IMR-90 (cell line): ENCODE data around the gene PSORS1C2. TPM values are rescaled to one million over a fixed set of nuclear protein-coding genes. Genes with fewer than 3 reads are reported as not detected.

Experiments
- ATAC-seq: fragments of 200-7000 bp; cut with Tn5 transposase; 2 replicates; pipeline ENCODE4 v1.9.1; 2020; ENCODE audit warnings: low read depth, mild to moderate bottlenecking, moderate library complexity
- BruUV-seq: library from RNA; stranded (reverse); fragments of 400-500 nt; replicated peaks from 2 replicates; lab custom pipeline; 2021; lab: Mats Ljungman, UMichigan
- CTCF ChIA-PET: fragments of 300-600 bp; formaldehyde crosslinking; extraction: SDS; loops from one replicate; lab custom pipeline; 2021; ENCODE audit warnings: antibody characterized with exemption; lab: Yijun Ruan, JAX
- POLR2A ChIA-PET: fragments of 300-600 bp; sonication (Branson Sonifier 250); formaldehyde crosslinking; loops from one replicate; lab custom pipeline; 2022; ENCODE audit warnings: antibody characterized with exemption; ENCODE audit not compliant: unreplicated experiment; lab: Charles Lee
- DNase-seq: peaks from one replicate; pipeline ENCODE4 v3.0.0; 2013
- H2AFZ ChIP-seq: replicated peaks from 2 replicates; pipeline ENCODE3; 2013; ENCODE audit warnings: low read length, mild to moderate bottlenecking; ENCODE audit not compliant: poor library complexity
- H2AK5ac ChIP-seq: 2 replicates; pipeline ENCODE4 v1.6.1; 2013; ENCODE audit warnings: low read depth, low read length, inconsistent platforms
- H2AK9ac ChIP-seq: replicated peaks from 2 replicates; pipeline ENCODE3; 2013; ENCODE audit warnings: mild to moderate bottlenecking, low read depth, low read length, moderate library complexity; ENCODE audit not compliant: poor library complexity
- H2BK120ac ChIP-seq: 2 replicates; pipeline ENCODE4 v1.6.1; 2013; ENCODE audit warnings: low read depth, low read length, inconsistent platforms
- H2BK15ac ChIP-seq: 3 replicates; pipeline ENCODE4 v1.6.1; 2013; ENCODE audit warnings: low read depth, low read length, inconsistent platforms
- H2BK20ac ChIP-seq: 2 replicates; pipeline ENCODE4 v1.6.1; 2013; ENCODE audit warnings: low read depth, mild to moderate bottlenecking, inconsistent platforms, low read length, moderate library complexity
- H2BK5ac ChIP-seq: 2 replicates; pipeline ENCODE4 v1.6.1; 2013; ENCODE audit warnings: mild to moderate bottlenecking, low read depth, low read length, inconsistent platforms; ENCODE audit not compliant: poor library complexity, severe bottlenecking
- H3K14ac ChIP-seq: replicated peaks from 2 replicates; pipeline ENCODE4 v1.6.1; 2013; ENCODE audit warnings: low read depth, low read length, inconsistent platforms
- H3K18ac ChIP-seq: 2 replicates; pipeline ENCODE4 v1.6.1; 2013; ENCODE audit warnings: low read depth, low read length, control low read depth
- H3K23ac ChIP-seq: 2 replicates; pipeline ENCODE4 v1.6.1; 2013; ENCODE audit warnings: low read depth, low read length, inconsistent platforms
- H3K27ac ChIP-seq: 2 replicates; pipeline ENCODE4 v1.5.1; 2013; ENCODE audit warnings: mild to moderate bottlenecking, control low read depth, low read length; ENCODE audit not compliant: insufficient read depth
- H3K27me3 ChIP-seq: 2 replicates; pipeline ENCODE4 v1.6.1; 2013; ENCODE audit warnings: low read length; ENCODE audit not compliant: control insufficient read depth, insufficient read depth
- H3K36me3 ChIP-seq: 2 replicates; pipeline ENCODE4 v1.6.1; 2013; ENCODE audit warnings: low read length, mixed read lengths; ENCODE audit not compliant: control insufficient read depth, insufficient read depth
- H3K4ac ChIP-seq: 2 replicates; pipeline ENCODE4 v1.6.1; 2013; ENCODE audit warnings: low read depth, low read length, inconsistent platforms
- H3K4me1 ChIP-seq: 2 replicates; pipeline ENCODE4 v1.6.1; 2013; ENCODE audit warnings: low read length, mixed read lengths; ENCODE audit not compliant: control insufficient read depth, insufficient read depth
- H3K4me2 ChIP-seq: 2 replicates; pipeline ENCODE4 v1.6.1; 2013; ENCODE audit warnings: low read depth, mild to moderate bottlenecking, control low read depth, low read length, moderate library complexity
- H3K4me3 ChIP-seq: 2 replicates; pipeline ENCODE4 v1.5.1; 2013; ENCODE audit warnings: low read depth, mild to moderate bottlenecking, control low read depth, low read length, moderate library complexity; ENCODE audit not compliant: insufficient read depth
- H3K56ac ChIP-seq: 2 replicates; pipeline ENCODE4 v1.6.1; 2013; ENCODE audit warnings: low read length, inconsistent platforms; ENCODE audit not compliant: insufficient read depth; ENCODE audit errors: extremely low read depth
- H3K79me1 ChIP-seq, 2 experiments: 2 replicates each; pipeline ENCODE4 v1.6.1; 2013; ENCODE audit warnings: low read length in 2 of 2, inconsistent platforms in 1 of 2, low read depth in 1 of 2
- H3K9ac ChIP-seq: 2 replicates; pipeline ENCODE4 v1.6.1; 2013; ENCODE audit warnings: low read depth, low read length, control low read depth
- H3K9me1 ChIP-seq: 2 replicates; pipeline ENCODE4 v1.6.1; 2013; ENCODE audit warnings: low read length, inconsistent platforms; ENCODE audit not compliant: insufficient read depth
- H3K9me3 ChIP-seq: 2 replicates; pipeline ENCODE4 v1.6.1; 2013; ENCODE audit warnings: low read length; ENCODE audit not compliant: control insufficient read depth, insufficient read depth
- H4K20me1 ChIP-seq: 2 replicates; pipeline ENCODE4 v1.6.1; 2013; ENCODE audit warnings: low read length, inconsistent platforms; ENCODE audit not compliant: insufficient read depth
- H4K5ac ChIP-seq: 2 replicates; pipeline ENCODE4 v1.6.1; 2013; ENCODE audit warnings: mild to moderate bottlenecking, low read depth, low read length, control low read depth
- H4K8ac ChIP-seq, 2 experiments: 2 replicates each; pipeline ENCODE4 v1.6.1; 2013; ENCODE audit warnings: low read depth in 2 of 2, low read length in 2 of 2, control low read depth in 1 of 2, inconsistent platforms in 1 of 2
- H4K91ac ChIP-seq: 2 replicates; pipeline ENCODE4 v1.6.1; 2013; ENCODE audit warnings: low read depth, low read length, inconsistent platforms; ENCODE audit not compliant: insufficient read depth
- BHLHE40 ChIP-seq: fragments of 150-350 bp; IDR thresholded peaks from 2 replicates; pipeline ENCODE4 v1.6.1; 2016; ENCODE audit warnings: mild to moderate bottlenecking, low read depth, low read length
- CEBPB ChIP-seq: IDR thresholded peaks from 2 replicates; pipeline ENCODE4 v1.6.1; 2012; ENCODE audit warnings: low read depth, low read length, improper control_type of control experiment
- CHD1 ChIP-seq: IDR thresholded peaks from 2 replicates; pipeline ENCODE4 v1.6.1; 2012; ENCODE audit warnings: low read depth, low read length, improper control_type of control experiment
- FOS ChIP-seq: fragments of 150-350 bp; IDR thresholded peaks from 2 replicates; pipeline ENCODE4 v1.6.1; 2016; ENCODE audit warnings: low read depth, low read length
- MAFK ChIP-seq: IDR thresholded peaks from 2 replicates; pipeline ENCODE4 v1.6.1; 2012; ENCODE audit warnings: low read depth, low read length, improper control_type of control experiment
- MAZ ChIP-seq: IDR thresholded peaks from 2 replicates; pipeline ENCODE4 v1.6.1; 2012; ENCODE audit warnings: low read depth, mild to moderate bottlenecking, low read length, improper control_type of control experiment, moderate library complexity, borderline replicate concordance
- MXI1 ChIP-seq: IDR thresholded peaks from 2 replicates; pipeline ENCODE4 v1.6.1; 2012; ENCODE audit warnings: low read depth, mild to moderate bottlenecking, low read length, moderate library complexity, borderline replicate concordance
- NFE2L2 ChIP-seq: fragments of 150-350 bp; IDR thresholded peaks from 2 replicates; pipeline ENCODE4 v1.6.1; 2016; ENCODE audit warnings: low read depth, mild to moderate bottlenecking, low read length
- POLR2A ChIP-seq: IDR thresholded peaks from 2 replicates; pipeline ENCODE4 v1.6.1; 2012; ENCODE audit warnings: mild to moderate bottlenecking, low read depth, low read length
- RAD21 ChIP-seq: IDR thresholded peaks from 2 replicates; pipeline ENCODE4 v1.6.1; 2012; ENCODE audit warnings: low read length, improper control_type of control experiment
- RCOR1 ChIP-seq: IDR thresholded peaks from 2 replicates; pipeline ENCODE4 v1.6.1; 2012; ENCODE audit warnings: mild to moderate bottlenecking, low read length, improper control_type of control experiment; ENCODE audit not compliant: insufficient replicate concordance
- RFX5 ChIP-seq: IDR thresholded peaks from 2 replicates; pipeline ENCODE4 v1.8.0; 2012; ENCODE audit warnings: low read depth, mild to moderate bottlenecking, low read length, moderate library complexity
- SMC3 ChIP-seq: fragments of 150-350 bp; IDR thresholded peaks from 2 replicates; pipeline ENCODE4 v1.6.1; 2016; ENCODE audit warnings: low read depth, mild to moderate bottlenecking, antibody characterized with exemption, low read length, moderate library complexity
- WGBS, 2 experiments: methylation state at CpG; one replicate each; pipeline versions ENCODE4 v1.1.5 to v1.1.7; 2013; ENCODE audit warnings: missing lambda C conversion rate in 2 of 2; ENCODE audit not compliant: insufficient read length in 1 of 2; ENCODE audit errors: extremely low coverage in 2 of 2; 5-methylcytosine and 5-hydroxymethylcytosine counted together
- dilution Hi-C: fragments of 300-500 bp; cut with HindIII; formaldehyde crosslinking; loops from one replicate; pipeline ENCODE4 v1.14.3; 2018; ENCODE audit warnings: low sequenced_read_pairs; ENCODE audit not compliant: unreplicated experiment
- in situ Hi-C: fragments of 300-500 bp; cut with MboI; formaldehyde crosslinking; loops from 3 replicates; pipeline ENCODE4 v1.14.3; 2019; ENCODE audit warnings: low sequenced_read_pairs, inconsistent platforms, mixed read lengths
- intact Hi-C: fragments of 100-400 bp; cut with micrococcal nuclease; formaldehyde crosslinking; loops from 2 replicates; pipeline ENCODE4 v1.10.0; 2022
- polyA plus RNA-seq, 3 experiments: library from polyadenylated mRNA; depleted of rRNA; stranded (reverse); fragments of >200 nt; gene quantifications; 2 replicates each; pipeline ENCODE4 v1.2.3, GENCODE V29; 2012; ENCODE audit warnings: low replicate concordance in 1 of 3
- total RNA-seq: library from RNA; depleted of rRNA; stranded (reverse); fragments of >200 nt; gene quantifications from 2 replicates; pipeline ENCODE4 v1.2.3, GENCODE V29; 2012
- TF ChIP-seq, protein P1 (sequence below): conservative IDR thresholded peaks from 2 replicates; pipeline ENCODE4 v1.5.1; 2012; ENCODE audit warnings: mild to moderate bottlenecking, low read depth, low read length, improper control_type of control experiment
- TF ChIP-seq, protein P2 (sequence below): fragments of 150-350 bp; IDR thresholded peaks from 2 replicates; pipeline ENCODE4 v1.6.1; 2017; ENCODE audit warnings: mild to moderate bottlenecking, antibody characterized with exemption, low read length, low read depth
- TF ChIP-seq, protein P3 (sequence below): fragments of 150-350 bp; IDR thresholded peaks from 2 replicates; pipeline ENCODE4 v1.6.1; 2016; ENCODE audit warnings: low read depth, mild to moderate bottlenecking, low read length, moderate library complexity, borderline replicate concordance

Gene PSORS1C2
- total and polyA plus RNA-seq, 2 of the 4 experiments (the other 2 are of a cell fraction), result not detected

DNA sequence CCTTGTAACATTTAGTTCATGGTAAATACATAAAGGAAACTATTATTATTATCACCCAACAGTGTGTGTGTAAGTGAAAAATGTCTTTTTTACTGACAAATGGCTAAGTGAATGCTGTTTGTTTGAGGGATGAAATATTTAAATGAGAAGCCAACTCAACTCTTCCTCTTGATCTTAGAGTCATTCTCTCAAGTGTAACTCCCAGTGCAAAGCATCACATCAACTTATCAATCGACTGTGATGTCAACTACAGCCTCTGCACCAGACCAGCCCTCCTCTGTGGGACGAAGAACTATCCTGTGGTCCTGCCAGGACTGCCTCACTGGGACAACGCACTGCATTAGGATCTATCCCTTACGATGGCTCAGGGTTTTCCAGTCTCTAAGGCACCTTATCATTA lies 31.8 kb downstream of the PSORS1C2 start:
- Histone ChIP-seq H3K9me1 (no peaks in the 10 kb centered on the region; the same call in 1 of the 2 replicates), H3K4ac (no peak overlapping the region), H3K9me3 (no peaks in the 10 kb centered on the region), H4K5ac (no peak overlapping the region), H2BK5ac (no peak overlapping the region), H2BK20ac (no peak overlapping the region), H4K91ac (no peak overlapping the region), H2BK120ac (no peak overlapping the region), H3K23ac (no peak overlapping the region), H3K4me3 (no peak overlapping the region), H3K4me2 (no peak overlapping the region), H3K56ac (no peak overlapping the region), H2AK5ac (no peak overlapping the region), H3K27me3 (peaks cover 38% of the 10 kb centered on the region), H2AFZ (no peak overlapping the region), H4K8ac (no peak overlapping the region), H3K9ac (no peak overlapping the region), H3K14ac (no peak overlapping the region), H4K20me1 (no peaks in the 10 kb centered on the region), H2BK15ac (no peak overlapping the region), H3K4me1 (no peaks in the 10 kb centered on the region), H3K18ac (no peak overlapping the region), H2AK9ac (no peak overlapping the region), H3K36me3 (no peaks in the 10 kb centered on the region), H3K79me1 (no peaks in the 10 kb centered on the region), H3K27ac (no peak overlapping the region)
- POLR2A ChIA-PET, result no interaction called here
- BruUV-seq, result no TSS peak
- ATAC-seq, result no peak
- no peak for DNase-seq
- in situ Hi-C loops, result no loop called here
- CTCF ChIA-PET, result no interaction called here
- intact Hi-C loops, result no loop called here
- dilution Hi-C loops, result no loop called here
- no CpG with 5 or more reads among the region's 4 CpGs for WGBS, 2 experiments
- TF ChIP-seq, protein P1, sequence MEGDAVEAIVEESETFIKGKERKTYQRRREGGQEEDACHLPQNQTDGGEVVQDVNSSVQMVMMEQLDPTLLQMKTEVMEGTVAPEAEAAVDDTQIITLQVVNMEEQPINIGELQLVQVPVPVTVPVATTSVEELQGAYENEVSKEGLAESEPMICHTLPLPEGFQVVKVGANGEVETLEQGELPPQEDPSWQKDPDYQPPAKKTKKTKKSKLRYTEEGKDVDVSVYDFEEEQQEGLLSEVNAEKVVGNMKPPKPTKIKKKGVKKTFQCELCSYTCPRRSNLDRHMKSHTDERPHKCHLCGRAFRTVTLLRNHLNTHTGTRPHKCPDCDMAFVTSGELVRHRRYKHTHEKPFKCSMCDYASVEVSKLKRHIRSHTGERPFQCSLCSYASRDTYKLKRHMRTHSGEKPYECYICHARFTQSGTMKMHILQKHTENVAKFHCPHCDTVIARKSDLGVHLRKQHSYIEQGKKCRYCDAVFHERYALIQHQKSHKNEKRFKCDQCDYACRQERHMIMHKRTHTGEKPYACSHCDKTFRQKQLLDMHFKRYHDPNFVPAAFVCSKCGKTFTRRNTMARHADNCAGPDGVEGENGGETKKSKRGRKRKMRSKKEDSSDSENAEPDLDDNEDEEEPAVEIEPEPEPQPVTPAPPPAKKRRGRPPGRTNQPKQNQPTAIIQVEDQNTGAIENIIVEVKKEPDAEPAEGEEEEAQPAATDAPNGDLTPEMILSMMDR, result no peak
- TF ChIP-seq FOS (no peak), CEBPB (no peak), BHLHE40 (no peak), CHD1 (no peak), NFE2L2 (no peak), RAD21 (no peak), MXI1 (no peak), SMC3 (no peak), POLR2A (no peak), RFX5 (no peak), RCOR1 (no peak), MAFK (no peak), MAZ (no peak)
- TF ChIP-seq, protein P2, sequence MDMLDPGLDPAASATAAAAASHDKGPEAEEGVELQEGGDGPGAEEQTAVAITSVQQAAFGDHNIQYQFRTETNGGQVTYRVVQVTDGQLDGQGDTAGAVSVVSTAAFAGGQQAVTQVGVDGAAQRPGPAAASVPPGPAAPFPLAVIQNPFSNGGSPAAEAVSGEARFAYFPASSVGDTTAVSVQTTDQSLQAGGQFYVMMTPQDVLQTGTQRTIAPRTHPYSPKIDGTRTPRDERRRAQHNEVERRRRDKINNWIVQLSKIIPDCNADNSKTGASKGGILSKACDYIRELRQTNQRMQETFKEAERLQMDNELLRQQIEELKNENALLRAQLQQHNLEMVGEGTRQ, result no peak
- TF ChIP-seq, protein P3, sequence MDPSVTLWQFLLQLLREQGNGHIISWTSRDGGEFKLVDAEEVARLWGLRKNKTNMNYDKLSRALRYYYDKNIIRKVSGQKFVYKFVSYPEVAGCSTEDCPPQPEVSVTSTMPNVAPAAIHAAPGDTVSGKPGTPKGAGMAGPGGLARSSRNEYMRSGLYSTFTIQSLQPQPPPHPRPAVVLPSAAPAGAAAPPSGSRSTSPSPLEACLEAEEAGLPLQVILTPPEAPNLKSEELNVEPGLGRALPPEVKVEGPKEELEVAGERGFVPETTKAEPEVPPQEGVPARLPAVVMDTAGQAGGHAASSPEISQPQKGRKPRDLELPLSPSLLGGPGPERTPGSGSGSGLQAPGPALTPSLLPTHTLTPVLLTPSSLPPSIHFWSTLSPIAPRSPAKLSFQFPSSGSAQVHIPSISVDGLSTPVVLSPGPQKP, result no peak
